ENCODE results near the gene ARHGAP45.
"Not testable (repeated sequence)": the region's sequence is repeated elsewhere in the genome, so short reads cannot be mapped to it uniquely, and the experiment has no call there.

The ARHGAP45 gene

GRCh38 chr19:1106841-1107660 is 40.1 kb downstream of the ARHGAP45 start:
- DNase-seq: no peak

- no peak for DNase-seq
Observed at GRCh38 chr19:1107661-1108261, 40.8 kb downstream of the ARHGAP45 start.

GRCh38 chr19:1108291-1109031 is 41.5 kb downstream of the ARHGAP45 start:
- no peak for DNase-seq

- no peak for DNase-seq
Observed at GRCh38 chr19:1109032-1109551, 42.1 kb downstream of the ARHGAP45 start.

DNA sequence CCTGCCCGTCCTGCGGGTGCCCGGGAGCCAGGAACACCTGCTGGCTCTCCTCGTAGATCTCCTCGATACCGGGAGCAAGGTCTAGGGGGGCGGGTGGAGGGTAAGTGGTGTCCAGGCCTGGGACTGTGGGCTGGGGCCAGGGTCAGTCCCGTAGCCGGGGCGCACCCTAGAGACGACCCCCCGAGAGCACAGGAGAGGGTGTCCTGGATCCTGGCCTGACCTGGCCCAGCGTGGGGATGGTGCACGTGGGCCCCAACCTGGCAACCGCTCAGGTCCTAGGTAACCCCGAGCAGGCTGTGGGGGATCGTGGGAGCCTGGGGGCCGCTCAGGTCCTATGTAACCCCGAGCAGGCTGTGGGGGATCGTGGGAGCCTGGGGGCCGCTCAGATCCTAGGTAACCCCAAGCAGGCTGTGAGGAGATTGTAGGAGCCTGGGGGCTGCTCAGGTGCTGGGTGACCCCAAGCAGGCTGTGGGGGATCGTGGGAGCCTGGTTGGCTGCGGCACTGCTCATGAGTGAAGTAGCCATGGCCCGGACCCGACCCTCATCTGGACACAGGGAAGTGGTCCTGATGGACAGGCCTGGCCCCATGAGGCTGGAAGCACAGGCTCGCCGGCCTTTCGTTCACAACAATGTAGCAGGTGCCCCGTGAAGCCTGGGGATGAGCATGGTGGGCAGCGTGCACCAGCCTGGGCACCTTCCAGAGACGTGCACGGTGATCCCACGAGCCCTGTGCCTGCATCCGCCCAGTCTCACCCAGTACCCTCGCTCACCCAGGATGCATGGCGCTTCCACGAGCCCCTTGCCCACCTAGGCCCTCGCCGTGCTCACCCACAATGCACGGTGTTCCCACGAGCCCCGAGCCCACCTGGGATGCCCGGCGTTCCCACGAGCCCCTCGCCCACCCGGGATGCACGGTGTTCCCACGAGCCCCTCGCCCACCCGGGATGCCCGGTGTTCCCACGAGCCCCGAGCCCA is 43.0 kb downstream of the ARHGAP45 start:
- no peak for DNase-seq

DNA sequence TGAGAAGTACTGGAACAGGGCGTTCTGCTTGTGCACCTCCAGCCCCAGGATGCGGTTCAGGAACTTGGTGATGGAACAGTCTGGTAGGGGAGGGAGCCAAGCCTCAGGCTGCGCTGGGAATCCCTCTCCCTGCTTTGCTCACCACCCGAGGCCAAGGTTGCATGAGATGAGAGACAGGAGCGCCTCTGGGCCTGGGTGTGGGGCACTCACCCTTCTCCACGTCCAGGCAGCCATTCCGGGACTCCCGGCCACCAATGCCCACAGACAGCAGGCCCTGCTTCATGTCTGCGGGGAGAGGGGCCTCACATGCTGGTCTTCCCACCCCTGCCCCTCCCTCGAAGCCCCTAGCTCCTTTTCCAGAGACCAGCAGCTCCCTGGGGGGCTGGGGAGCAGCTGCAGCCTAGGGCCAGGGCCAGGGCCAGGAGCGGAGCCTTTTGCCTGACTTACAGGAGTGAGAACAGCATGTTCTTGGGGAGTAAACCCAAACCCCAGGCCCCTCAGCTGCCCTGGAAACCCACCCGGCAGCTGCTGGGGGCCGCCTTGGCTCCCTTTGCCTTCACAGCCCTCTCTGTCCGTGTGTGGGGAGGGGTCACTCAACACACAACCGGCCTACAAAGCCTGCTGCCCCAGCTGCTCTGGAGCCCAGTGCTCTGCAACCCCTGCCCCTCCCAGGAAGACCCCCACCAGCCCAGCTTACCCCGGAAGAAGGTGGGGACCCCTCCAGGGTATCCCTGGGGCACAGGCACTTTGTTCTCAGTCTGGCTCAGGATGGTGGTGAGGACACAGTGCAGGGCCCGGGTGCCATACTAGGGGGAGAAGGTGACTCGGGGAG is 44.1 kb downstream of the ARHGAP45 start:
- no peak for DNase-seq

DNA sequence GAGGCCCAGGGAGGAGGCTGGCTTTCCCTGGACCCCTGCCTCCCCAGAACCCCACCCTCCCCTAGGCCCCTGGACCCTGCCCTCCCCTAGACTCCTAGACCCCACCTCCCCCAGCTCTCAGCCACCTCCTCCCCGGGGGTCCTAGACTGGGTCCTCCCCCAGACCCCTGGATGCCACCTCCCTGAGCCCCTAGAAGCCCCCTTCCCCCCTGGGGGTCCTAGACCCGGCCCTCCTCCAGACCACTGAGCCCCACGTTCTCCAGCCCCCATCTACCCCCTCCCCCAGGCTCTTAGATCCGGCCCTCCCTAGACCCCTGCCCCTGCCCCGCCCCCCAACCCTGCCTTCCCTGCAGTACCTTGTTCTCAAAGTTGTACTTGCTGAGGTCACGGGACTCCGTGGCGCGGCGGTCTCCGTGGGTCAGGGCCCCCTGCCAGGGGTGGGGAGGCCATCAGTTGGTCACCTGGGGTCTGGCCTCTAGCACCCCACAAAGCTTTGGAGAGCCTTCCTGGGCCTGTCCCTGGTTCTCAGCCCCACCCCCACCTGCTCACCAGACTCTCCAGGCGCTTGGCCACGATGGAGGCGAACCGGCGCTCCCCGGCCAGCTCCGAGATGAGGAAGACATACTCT is 44.8 kb downstream of the ARHGAP45 start:
- DNase-seq: no peak

DNA sequence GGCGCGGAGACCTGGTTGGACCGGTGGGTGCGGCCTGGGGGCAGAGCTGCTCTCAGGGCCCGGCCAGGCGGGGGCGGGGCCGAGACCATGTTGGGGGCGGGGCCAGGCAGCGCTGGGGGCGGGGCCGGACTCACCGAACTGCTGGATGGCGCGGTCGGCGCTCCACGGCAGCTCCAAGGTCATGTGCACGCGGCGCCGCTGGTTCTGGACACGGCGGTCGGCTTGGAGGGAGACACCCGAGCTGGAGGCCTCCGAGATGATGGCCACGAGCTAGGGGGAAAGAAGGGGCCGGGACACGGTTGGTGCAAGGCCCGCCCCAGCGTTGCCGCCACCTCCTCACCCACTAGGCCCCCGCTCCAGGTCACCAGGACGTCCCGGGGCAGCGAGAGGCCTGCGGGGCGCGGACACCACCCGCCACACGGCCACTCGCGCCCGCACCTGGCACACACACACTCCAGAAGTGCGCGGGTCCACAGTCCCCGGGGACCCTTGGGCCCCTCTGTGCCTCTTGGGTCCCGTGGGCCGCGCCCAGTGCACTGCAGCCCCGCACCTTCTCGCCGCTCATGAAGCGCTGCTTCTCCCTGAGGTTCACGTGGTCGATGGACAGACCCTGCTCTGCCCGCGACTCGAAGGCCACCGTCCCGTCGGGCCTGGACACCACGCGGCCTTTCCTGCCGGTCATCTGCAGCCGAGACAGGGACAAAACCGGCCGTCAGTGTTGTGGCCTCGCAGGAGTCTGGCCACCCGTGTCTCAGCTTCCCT is 45.5 kb downstream of the ARHGAP45 start:
- DNase-seq: no peak

DNA sequence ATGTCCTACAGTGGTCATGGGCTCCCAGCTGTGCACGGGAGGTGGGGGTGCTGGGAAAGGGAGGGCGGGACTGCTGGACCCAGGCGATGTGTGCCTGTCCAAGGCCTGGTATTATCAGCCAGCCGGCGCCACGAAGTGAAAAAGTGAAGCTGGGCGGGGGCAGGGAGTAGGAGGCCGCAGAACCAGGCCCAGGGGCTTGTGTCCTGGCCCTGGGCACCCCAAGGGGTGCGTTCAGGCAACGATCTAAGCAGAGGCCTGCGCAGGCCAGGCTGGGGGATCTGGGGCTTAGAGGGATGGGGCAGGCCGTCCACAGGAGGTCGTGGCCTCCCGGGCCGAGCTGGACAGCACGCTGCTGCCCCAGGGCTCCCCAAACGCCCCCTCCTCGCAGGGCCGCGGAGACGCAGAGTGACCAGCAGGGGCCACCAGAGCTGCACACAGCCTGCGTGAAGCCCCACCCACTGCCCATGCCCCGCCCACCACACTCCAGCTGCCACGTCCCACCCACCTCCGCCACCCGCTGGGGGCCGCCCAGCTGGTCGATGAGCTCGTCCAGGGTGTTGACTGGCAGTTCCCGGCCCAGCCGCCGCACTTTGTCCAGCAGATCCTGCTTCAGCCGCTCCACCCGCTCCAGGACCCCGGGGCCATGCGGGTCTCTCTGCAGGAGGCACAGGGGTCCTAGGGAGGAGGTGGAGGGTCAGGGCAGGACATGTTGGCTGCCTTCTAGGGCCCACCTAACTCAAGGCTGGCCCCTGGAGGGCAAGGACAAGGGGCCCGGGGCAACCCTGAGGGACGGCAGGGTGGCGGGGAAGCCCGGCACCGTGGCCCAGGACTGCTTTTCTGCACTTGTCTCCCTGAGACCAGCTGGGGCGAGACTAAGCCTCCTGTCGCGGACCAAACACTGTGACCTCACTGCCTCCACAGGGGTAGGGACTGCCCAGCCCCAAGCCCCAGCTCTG is 46.3 kb downstream of the ARHGAP45 start:
- peak; percentile 62 for DNase-seq

GRCh38 chr19:1113986-1114483 is 47.1 kb downstream of the ARHGAP45 start:
- DNase-seq: no peak

DNA sequence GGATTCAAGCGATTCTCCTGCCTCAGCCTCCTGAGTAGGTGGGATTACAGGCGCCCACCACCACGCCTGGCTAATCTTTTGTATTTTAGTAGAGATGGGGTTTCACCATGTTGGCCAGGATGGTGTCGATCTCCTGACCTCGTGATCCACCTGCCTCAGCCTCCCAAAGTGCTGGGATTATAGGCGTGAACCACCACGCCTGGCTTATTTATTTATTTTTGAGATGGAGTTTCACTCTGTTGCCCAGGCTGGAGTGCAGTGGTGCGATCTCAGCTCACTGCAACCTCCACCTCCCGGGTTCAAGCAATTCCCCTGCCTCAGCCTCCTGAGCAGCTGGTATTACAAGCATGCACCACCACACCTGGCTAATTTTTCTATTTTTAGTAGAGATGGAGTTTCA is 47.8 kb downstream of the ARHGAP45 start:
- DNase-seq: not testable (repeated sequence)

DNA sequence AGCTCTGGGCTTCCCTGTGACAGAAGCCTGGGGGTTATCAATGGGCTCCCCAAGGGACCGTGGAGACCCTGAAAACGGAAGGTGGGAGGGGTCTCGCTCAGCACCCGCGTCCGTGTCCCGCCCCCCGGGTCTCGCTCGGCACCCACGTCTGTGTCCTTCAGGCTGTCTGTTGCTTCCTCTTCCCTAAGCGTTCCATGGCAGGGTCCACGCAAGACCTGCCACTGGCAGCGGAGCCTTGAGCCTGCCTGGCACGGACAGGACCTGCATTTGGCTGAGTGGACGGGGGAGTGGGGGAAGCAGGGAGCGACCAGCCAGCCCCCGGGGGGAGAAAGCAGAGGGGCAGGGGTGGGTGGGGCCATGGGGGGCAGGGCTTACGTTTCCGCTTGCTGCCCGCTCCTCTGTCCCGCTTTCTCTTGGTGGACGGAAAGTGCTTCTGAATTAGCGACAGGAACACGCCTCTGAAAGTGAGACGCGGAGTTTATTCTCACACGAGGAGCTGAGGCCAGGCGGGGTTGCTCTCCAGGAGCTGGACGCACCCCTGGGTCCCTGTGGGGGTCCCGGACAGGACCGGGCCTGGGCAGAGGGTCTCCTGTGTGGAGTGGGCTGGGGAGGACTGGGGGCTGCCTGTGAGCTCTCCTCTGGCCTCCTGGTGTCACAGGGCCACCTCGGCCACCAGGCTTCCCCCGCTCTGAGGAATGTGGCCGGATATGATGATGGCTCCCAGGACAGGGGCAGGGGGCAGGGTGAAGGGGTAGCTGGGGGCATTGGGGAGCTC is 48.9 kb downstream of the ARHGAP45 start:
- no peak for DNase-seq

DNA sequence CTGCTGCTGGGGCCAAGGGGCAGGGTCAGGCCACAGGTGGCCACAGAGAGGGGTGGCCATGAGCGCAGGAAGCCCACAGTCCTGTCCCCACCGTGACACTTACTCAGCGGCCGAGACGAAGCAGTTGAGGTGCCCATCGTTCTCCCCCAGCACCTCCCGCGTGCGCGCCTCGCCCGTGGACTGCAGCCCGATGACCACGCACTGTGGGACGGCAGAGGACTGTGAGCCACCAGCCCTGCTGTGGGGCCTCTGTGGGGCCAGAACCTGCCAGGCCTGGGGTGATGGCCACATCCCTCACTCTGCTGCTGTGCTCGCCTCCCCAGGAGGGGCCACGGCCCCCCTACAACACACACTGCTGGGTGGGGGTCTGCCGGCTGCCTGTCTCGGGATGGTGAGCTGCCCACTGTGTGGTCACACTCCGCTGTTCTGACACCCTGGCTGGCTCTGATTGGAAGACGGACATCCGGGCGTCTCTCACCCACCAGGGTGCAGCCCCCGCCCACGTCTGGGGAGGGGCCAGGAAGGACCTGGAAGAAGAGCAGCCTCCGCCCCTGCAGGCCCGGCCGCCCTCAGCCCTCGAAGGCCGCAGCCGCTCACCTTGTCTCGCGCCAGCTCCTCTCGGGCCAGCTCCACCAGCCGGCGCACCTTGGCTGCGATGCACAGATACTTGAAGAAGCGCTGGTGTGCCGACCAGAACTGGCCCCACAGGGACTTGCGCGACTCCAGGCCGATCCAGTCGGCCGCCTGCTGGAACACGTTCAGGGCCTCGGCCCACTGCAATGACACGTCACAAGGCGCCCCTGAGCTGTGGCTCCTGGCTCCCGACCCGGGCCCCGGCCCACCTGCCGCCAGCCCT is 50.0 kb downstream of the ARHGAP45 start:
- no peak for DNase-seq

GRCh38 chr19:1117654-1118053 is 50.7 kb downstream of the ARHGAP45 start:
- DNase-seq: no peak

- no peak for DNase-seq
Observed at GRCh38 chr19:1118999-1119398, 52.0 kb downstream of the ARHGAP45 start.

DNA sequence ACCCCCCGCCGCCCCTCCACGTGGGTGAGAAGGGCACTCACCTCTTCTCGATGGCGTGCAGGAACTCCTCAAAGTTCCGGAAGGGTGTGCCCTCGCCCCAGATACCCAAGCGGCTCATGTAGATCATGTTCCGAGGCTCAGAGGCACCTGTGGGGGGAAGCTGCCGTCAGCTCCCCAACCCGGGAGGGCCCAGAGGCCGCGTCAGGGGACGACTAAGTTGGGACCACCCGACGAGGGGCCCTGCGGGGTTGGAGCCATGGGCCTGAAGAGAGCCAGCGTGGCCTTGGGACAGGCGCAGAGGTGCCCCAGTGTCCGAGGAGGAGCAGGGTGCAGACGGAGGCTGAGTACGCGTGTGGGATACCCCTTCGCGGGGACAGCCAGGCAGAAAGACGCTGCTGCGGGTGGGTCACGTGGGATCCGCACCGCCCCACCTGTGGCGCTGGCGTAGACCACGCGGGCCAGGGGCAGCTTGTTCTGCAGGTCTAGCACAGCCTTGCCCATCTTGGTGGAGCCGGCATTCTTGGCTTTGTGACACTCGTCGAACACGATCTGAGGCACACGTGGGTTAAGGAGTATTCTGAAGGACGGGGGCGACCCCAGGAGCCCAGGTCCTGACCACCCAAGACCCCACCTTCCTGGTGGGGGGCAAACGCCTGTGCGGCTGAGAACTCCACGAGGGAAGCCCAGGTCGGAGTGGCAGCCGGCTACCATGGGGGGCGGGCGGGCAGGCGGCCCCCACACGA is 52.7 kb downstream of the ARHGAP45 start:
- DNase-seq: no peak
